Caco-2 (cell line): ENCODE data around the gene ZBTB24. TPM values are rescaled to one million over a fixed set of nuclear protein-coding genes. Genes with fewer than 3 reads are reported as not detected.
"Not testable (repeated sequence)": the region's sequence is repeated elsewhere in the genome, so short reads cannot be mapped to it uniquely, and the experiment has no call there.

Source experiments
- BruUV-seq: library from RNA; stranded (reverse); fragments of 400-500 nt; replicated peaks from 2 replicates; lab custom pipeline; 2021; lab: Mats Ljungman, UMichigan
- CTCF ChIA-PET: fragments of 300-600 bp; sonication (Branson Sonifier 250); formaldehyde crosslinking; loops from one replicate; lab custom pipeline; 2022; ENCODE audit warnings: antibody characterized with exemption; lab: Charles Lee
- POLR2A ChIA-PET: fragments of 300-600 bp; sonication (Branson Sonifier 250); formaldehyde crosslinking; loops from one replicate; lab custom pipeline; 2022; ENCODE audit warnings: antibody characterized with exemption; lab: Charles Lee
- DNase-seq, 2 experiments: peaks; one replicate each; pipeline versions ENCODE4 v3.0.0 to v3.0.0-alpha.2; 2020 to 2022
- H3K27me3 ChIP-seq: replicated peaks from 2 replicates; pipeline ENCODE4 v1.6.0; 2011; ENCODE audit warnings: low read length; ENCODE audit not compliant: control insufficient read depth, insufficient read depth
- H3K36me3 ChIP-seq: 2 replicates; pipeline ENCODE4 v1.5.1; 2011; ENCODE audit warnings: low read length; ENCODE audit not compliant: control insufficient read depth, insufficient read depth
- H3K4me1 ChIP-seq: fragments of 250-450 bp; sonication (Bioruptor Pico); 2 replicates; pipeline ENCODE4 v1.5.1; 2020; ENCODE audit warnings: mild to moderate bottlenecking
- H3K4me3 ChIP-seq: 2 replicates; pipeline ENCODE4 v1.5.1; 2011; ENCODE audit warnings: low read depth, mild to moderate bottlenecking, control low read depth, low read length
- H3K9me3 ChIP-seq: fragments of 250-450 bp; sonication (Bioruptor Pico); 2 replicates; pipeline ENCODE4 v1.5.1; 2020; ENCODE audit warnings: mild to moderate bottlenecking, moderate library complexity
- H3K27ac Mint-ChIP-seq: one replicate; pipeline ENCODE4 v1.8.0; 2022; ENCODE audit warnings: mixed read lengths; ENCODE audit not compliant: unreplicated experiment
- H3K27me3 Mint-ChIP-seq: one replicate; pipeline ENCODE4 v1.8.0; 2022; ENCODE audit warnings: mixed read lengths; ENCODE audit not compliant: insufficient read depth, unreplicated experiment
- H3K36me3 Mint-ChIP-seq: one replicate; pipeline ENCODE4 v1.8.0; 2022; ENCODE audit warnings: mild to moderate bottlenecking, mixed read lengths; ENCODE audit not compliant: insufficient read depth, unreplicated experiment
- H3K4me1 Mint-ChIP-seq: one replicate; pipeline ENCODE4 v1.8.0; 2022; ENCODE audit warnings: low read depth, mixed read lengths; ENCODE audit not compliant: unreplicated experiment
- H3K4me3 Mint-ChIP-seq: one replicate; pipeline ENCODE4 v1.8.0; 2022; ENCODE audit warnings: mild to moderate bottlenecking, moderate library complexity, mixed read lengths; ENCODE audit not compliant: unreplicated experiment
- H3K9me3 Mint-ChIP-seq: one replicate; pipeline ENCODE4 v1.8.0; 2022; ENCODE audit warnings: mixed read lengths; ENCODE audit not compliant: unreplicated experiment
- intact Hi-C: fragments of 100-400 bp; cut with micrococcal nuclease; formaldehyde crosslinking; loops from one replicate; pipeline ENCODE4 v1.10.0; 2022; ENCODE audit not compliant: unreplicated experiment
- total RNA-seq: library from RNA; stranded (reverse); gene quantifications from 2 replicates; pipeline ENCODE4 v1.2.3, GENCODE V29; 2022
- TF ChIP-seq, protein P1 (sequence below), 2 experiments: fragments of 200-600 bp in 1 of 2; IDR thresholded peaks; 1 replicate in 1 of 2; 2 replicates in 1 of 2; pipeline versions ENCODE4 v1.5.1 to v1.8.0; 2011 to 2022; ENCODE audit warnings: antibody characterized with exemption in 1 of 2, control low read depth in 1 of 2, inconsistent platforms in 1 of 2, low read depth in 1 of 2, low read length in 1 of 2, mild to moderate bottlenecking in 1 of 2, moderate library complexity in 1 of 2; ENCODE audit not compliant: insufficient read depth in 1 of 2, severe bottlenecking in 1 of 2, unreplicated experiment in 1 of 2

The ZBTB24 gene
- total RNA-seq, 1 experiment from 2014 or later, result 10.3 TPM

DNA sequence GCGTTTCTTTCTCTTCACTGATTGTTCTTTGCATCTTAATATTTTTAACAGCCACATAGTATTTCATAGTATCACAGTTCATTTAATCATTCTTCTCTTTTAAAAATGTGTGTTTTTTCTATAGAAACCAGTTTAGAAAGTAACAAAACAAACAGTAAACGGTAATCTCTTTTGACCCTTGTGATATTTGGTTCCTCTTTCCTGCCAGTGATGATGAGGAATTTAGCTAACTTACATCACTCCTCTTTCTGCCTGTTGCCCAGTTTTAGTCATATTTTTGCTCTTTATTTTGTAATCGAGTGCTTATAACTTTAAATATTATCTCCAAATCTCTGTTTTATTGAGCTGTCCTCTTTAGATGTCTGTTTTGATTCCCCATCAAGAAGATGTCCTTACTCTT is 38.1 kb upstream of the ZBTB24 start:
- H3K27me3 ChIP-seq, result no peaks in the 10 kb centered on the region
- no TSS peak for BruUV-seq
- intact Hi-C loops, result no loop called here
- Mint-ChIP-seq H3K36me3 (no peaks in the 10 kb centered on the region), H3K4me1 (peaks cover 6% of the 10 kb centered on the region), H3K4me3 (no peak overlapping the region), H3K27me3 (peaks cover 13% of the 10 kb centered on the region), H3K27ac (no peak overlapping the region), H3K9me3 (no peaks in the 10 kb centered on the region)
- TF ChIP-seq, protein P1, sequence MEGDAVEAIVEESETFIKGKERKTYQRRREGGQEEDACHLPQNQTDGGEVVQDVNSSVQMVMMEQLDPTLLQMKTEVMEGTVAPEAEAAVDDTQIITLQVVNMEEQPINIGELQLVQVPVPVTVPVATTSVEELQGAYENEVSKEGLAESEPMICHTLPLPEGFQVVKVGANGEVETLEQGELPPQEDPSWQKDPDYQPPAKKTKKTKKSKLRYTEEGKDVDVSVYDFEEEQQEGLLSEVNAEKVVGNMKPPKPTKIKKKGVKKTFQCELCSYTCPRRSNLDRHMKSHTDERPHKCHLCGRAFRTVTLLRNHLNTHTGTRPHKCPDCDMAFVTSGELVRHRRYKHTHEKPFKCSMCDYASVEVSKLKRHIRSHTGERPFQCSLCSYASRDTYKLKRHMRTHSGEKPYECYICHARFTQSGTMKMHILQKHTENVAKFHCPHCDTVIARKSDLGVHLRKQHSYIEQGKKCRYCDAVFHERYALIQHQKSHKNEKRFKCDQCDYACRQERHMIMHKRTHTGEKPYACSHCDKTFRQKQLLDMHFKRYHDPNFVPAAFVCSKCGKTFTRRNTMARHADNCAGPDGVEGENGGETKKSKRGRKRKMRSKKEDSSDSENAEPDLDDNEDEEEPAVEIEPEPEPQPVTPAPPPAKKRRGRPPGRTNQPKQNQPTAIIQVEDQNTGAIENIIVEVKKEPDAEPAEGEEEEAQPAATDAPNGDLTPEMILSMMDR (IDR thresholded peaks at IDR 0.05; ENCODE audit: insufficient read depth in 1 of 2, low read depth in 1 of 2, low read length in 1 of 2, severe bottlenecking in 1 of 2, unreplicated experiment in 1 of 2), result no peak
- no peak for DNase-seq
- H3K4me3 ChIP-seq, result no peak overlapping the region
- POLR2A ChIA-PET, result no interaction called here
- CTCF ChIA-PET, result no interaction called here
- no peaks in the 10 kb centered on the region for H3K36me3 ChIP-seq
- H3K9me3 ChIP-seq, result peaks cover 9% of the 10 kb centered on the region
- H3K4me1 ChIP-seq, result no peaks in the 10 kb centered on the region

DNA sequence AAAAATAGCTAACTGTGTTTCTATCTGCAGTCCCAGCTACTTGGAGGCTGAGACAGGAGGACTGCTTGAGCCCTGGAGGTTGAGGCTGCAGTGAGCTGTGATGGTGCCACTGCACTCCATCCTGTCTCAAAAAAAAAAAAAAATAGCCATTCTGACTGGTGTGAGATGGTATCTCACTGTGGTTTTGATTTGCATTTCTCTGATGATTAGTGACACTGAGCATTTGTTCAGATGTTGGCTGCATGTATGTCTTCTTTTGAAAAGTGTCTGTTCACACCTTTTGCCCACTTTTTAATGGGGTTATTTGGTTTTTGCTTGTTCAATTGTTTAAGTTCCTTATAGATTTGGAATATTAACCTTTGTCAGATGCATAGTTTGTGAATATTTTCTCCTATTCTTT is 36.6 kb upstream of the ZBTB24 start:
- H3K4me3 ChIP-seq, H3K27ac Mint-ChIP-seq, H3K4me3 Mint-ChIP-seq, H3K9me3 ChIP-seq, DNase-seq, intact Hi-C loops, BruUV-seq, H3K9me3 Mint-ChIP-seq, H3K36me3 ChIP-seq, H3K27me3 ChIP-seq, H3K4me1 ChIP-seq, H3K36me3 Mint-ChIP-seq, POLR2A ChIA-PET, CTCF ChIA-PET, H3K4me1 Mint-ChIP-seq: not testable (repeated sequence)
- peaks cover 13% of the 10 kb centered on the region for H3K27me3 Mint-ChIP-seq

DNA sequence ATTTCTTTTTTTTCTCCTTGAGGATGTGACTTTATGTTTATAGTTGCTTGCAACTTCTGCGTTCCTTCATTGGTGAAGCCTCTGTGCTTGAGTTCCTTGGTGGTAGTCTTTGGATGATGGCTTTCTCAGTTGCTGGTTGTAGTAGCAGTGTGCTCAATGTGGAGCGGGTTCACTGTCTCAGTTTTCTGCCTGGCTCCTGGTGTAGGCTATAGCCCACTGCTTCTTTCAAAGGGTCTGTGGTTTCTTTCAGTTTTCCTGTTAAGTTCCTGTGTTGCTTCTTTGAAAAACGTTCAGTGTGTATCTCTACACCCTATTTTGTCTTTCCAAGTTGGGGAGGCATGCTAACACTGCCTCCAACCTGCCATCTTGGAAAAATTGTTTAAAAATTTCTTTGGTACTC is 33.9 kb upstream of the ZBTB24 start:
- CTCF ChIA-PET, result no interaction called here
- Histone ChIP-seq H3K36me3 (no peaks in the 10 kb centered on the region), H3K4me3 (no peak overlapping the region), H3K27me3 (no peaks in the 10 kb centered on the region), H3K9me3 (no peaks in the 10 kb centered on the region), H3K4me1 (no peaks in the 10 kb centered on the region)
- intact Hi-C loops, result no loop called here
- BruUV-seq, result no TSS peak
- POLR2A ChIA-PET, result no interaction called here
- H3K4me1 Mint-ChIP-seq, result peaks cover 6% of the 10 kb centered on the region
- TF ChIP-seq, protein P1 (IDR thresholded peaks at IDR 0.05; ENCODE audit: insufficient read depth in 1 of 2, low read depth in 1 of 2, low read length in 1 of 2, severe bottlenecking in 1 of 2, unreplicated experiment in 1 of 2), result no peak
- H3K27me3 Mint-ChIP-seq, result peaks cover 12% of the 10 kb centered on the region
- H3K36me3 Mint-ChIP-seq, result no peaks in the 10 kb centered on the region
- no peaks in the 10 kb centered on the region for H3K9me3 Mint-ChIP-seq
- no peak overlapping the region for H3K27ac Mint-ChIP-seq
- no peak overlapping the region for H3K4me3 Mint-ChIP-seq
- DNase-seq, result no peak
